ENCODE results near the gene FBXW7. TPM values are rescaled to one million over a fixed set of nuclear protein-coding genes. Genes with fewer than 3 reads are reported as not detected.

The FBXW7 gene
- total RNA-seq, 2 experiments from 2014 or later = 128 to 140 TPM

DNA sequence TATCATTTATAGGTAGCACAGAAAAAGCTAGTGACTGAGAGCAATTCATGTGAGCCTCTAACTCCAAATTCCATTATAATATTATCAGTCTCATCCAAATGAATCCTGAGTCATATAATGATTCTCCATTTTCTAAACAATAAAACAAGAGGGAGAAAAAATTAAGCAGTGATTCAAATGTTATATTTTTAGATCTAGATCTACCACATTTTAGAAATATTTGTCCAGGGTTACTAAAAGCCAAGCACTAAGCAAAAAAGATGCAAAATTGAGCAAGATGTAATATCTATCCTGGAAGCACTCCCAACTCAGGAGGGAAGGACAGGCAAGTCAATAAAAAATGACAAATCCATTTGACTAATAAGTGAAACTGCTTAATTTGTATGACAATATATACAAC, 172.8 kb downstream of the FBXW7 start:
- ATAC-seq (ENCODE audit: poor library complexity) = no peak
- Histone ChIP-seq H3K4me1 (ENCODE audit: insufficient read depth, low read length) (no peaks in the 10 kb centered on the region), H3K9me3 (ENCODE audit: control insufficient read depth in 1 of 2, insufficient read depth in 1 of 2, low read length in 2 of 2) (no peaks in the 10 kb centered on the region), H3K4me3 (ENCODE audit: low read length) (no peak overlapping the region), H3K27ac (ENCODE audit: low read depth in 1 of 2, low read length in 2 of 2) (no peak overlapping the region), H3K36me3 (ENCODE audit: insufficient read depth, low read length) (no peaks in the 10 kb centered on the region), H3K27me3 (ENCODE audit: control insufficient read depth in 1 of 2, insufficient read depth in 2 of 2, low read length in 2 of 2) (no peaks in the 10 kb centered on the region)
- Mint-ChIP-seq H3K4me1 (ENCODE audit: low read depth) (peaks cover 7% of the 10 kb centered on the region), H3K4me3 (no peak overlapping the region), H3K9me3 (no peaks in the 10 kb centered on the region), H3K36me3 (ENCODE audit: low read depth) (peaks cover 11% of the 10 kb centered on the region), H3K27me3 (no peaks in the 10 kb centered on the region), H3K27ac (no peak overlapping the region)
- no peak for DNase-seq
- POLR2A ChIA-PET = no interaction called here
- intact Hi-C loops (cut with DNase I, micrococcal nuclease) = no loop called here
- TF ChIP-seq, protein P1, sequence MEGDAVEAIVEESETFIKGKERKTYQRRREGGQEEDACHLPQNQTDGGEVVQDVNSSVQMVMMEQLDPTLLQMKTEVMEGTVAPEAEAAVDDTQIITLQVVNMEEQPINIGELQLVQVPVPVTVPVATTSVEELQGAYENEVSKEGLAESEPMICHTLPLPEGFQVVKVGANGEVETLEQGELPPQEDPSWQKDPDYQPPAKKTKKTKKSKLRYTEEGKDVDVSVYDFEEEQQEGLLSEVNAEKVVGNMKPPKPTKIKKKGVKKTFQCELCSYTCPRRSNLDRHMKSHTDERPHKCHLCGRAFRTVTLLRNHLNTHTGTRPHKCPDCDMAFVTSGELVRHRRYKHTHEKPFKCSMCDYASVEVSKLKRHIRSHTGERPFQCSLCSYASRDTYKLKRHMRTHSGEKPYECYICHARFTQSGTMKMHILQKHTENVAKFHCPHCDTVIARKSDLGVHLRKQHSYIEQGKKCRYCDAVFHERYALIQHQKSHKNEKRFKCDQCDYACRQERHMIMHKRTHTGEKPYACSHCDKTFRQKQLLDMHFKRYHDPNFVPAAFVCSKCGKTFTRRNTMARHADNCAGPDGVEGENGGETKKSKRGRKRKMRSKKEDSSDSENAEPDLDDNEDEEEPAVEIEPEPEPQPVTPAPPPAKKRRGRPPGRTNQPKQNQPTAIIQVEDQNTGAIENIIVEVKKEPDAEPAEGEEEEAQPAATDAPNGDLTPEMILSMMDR (IDR thresholded peaks at IDR 0.05) = no peak
- CTCF ChIA-PET = no interaction called here

DNA sequence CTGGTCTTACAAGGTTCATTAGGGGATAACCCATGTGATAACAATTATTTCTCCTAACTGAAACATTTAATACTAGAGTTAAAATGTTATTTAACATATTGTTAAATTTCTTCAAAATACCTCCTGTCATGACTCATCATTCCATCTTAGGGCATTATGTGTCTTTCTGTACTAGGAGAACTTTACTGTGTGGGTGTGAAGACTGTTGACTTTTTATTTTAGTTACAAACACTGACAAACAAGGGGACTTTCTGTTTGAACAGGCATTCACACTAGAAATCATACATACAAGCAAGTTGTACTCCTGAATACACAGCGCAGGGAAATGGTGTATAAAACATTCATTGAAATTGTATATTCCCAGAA, 175.9 kb downstream of the FBXW7 start:
- Histone ChIP-seq H3K4me1 (ENCODE audit: insufficient read depth, low read length) (no peaks in the 10 kb centered on the region), H3K4me3 (ENCODE audit: low read length) (no peak overlapping the region), H3K27me3 (ENCODE audit: control insufficient read depth in 1 of 2, insufficient read depth in 2 of 2, low read length in 2 of 2) (no peaks in the 10 kb centered on the region), H3K27ac (ENCODE audit: low read depth in 1 of 2, low read length in 2 of 2) (no peak overlapping the region), H3K36me3 (ENCODE audit: insufficient read depth, low read length) (no peaks in the 10 kb centered on the region), H3K9me3 (ENCODE audit: control insufficient read depth in 1 of 2, insufficient read depth in 1 of 2, low read length in 2 of 2) (no peaks in the 10 kb centered on the region)
- peaks cover 7% of the 10 kb centered on the region for H3K4me1 Mint-ChIP-seq (ENCODE audit: low read depth)
- no peak for DNase-seq
- peaks cover 3% of the 10 kb centered on the region for H3K36me3 Mint-ChIP-seq (ENCODE audit: low read depth)
- ChIA-PET POLR2A (no interaction called here), CTCF (no interaction called here)
- intact Hi-C loops (cut with DNase I, micrococcal nuclease) = no loop called here
- no peak overlapping the region for H3K27ac Mint-ChIP-seq
- TF ChIP-seq, protein P1 (IDR thresholded peaks at IDR 0.05) = no peak
- H3K4me3 Mint-ChIP-seq = no peak overlapping the region
- H3K27me3 Mint-ChIP-seq = no peaks in the 10 kb centered on the region
- no peak for ATAC-seq (ENCODE audit: poor library complexity)
- H3K9me3 Mint-ChIP-seq = no peaks in the 10 kb centered on the region

DNA sequence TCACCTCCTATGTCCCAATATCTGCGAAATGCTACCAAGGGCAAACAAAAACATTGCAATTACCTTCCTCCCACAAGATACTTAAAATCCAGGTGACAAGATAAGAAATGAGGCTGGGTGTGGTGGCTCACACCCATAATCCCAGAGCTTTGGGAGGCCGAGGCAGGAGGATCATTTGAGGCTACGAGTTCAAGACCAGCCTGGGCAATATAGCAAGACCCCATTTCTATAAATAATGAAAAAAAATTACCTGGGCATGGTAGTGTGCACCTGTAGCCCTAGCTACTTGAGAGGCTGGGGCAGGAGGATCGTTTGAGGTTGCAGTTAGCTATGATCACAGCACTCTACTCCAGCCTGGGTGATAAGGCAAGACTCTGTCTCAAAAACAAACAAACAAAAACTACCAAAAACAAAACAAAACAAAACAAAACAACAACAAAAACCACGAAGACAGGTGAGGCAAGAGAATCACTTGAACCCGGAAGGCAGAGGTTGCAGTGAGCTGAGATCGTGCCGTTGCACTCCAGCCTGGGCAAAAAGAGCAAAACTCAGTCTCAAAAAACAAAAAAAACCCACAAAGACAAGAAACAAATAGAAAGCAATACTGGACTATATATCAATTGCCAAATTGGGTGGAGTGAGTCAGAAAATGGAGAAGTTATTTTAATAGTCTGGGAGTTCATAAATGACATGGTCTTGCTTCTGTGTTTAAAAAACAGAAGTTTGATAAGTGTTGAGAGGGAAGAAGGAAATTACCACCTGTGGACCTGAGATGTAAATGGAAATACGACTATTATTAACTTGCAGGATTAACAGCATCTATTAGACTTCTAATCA, 176.5 kb downstream of the FBXW7 start:
- Histone ChIP-seq H3K36me3 (ENCODE audit: insufficient read depth, low read length) (no peaks in the 10 kb centered on the region), H3K27ac (ENCODE audit: low read depth in 1 of 2, low read length in 2 of 2) (no peak overlapping the region), H3K27me3 (ENCODE audit: control insufficient read depth in 1 of 2, insufficient read depth in 2 of 2, low read length in 2 of 2) (no peaks in the 10 kb centered on the region), H3K9me3 (ENCODE audit: control insufficient read depth in 1 of 2, insufficient read depth in 1 of 2, low read length in 2 of 2) (no peaks in the 10 kb centered on the region), H3K4me1 (ENCODE audit: insufficient read depth, low read length) (no peaks in the 10 kb centered on the region), H3K4me3 (ENCODE audit: low read length) (no peak overlapping the region)
- DNase-seq (no peak), ATAC-seq (ENCODE audit: poor library complexity) (no peak)
- intact Hi-C loops (cut with DNase I, micrococcal nuclease) = loop anchor here (5.0 to 10.0 kb wide), 2 partner anchors 295 to 397 kb away; no protein-coding TSS in a partner anchor
- ChIA-PET POLR2A (interaction anchor here (0.6 kb wide), 1 partner anchor 19 kb away, joined by 3 read pairs; no protein-coding TSS in a partner anchor), CTCF (no interaction called here)
- Mint-ChIP-seq H3K27ac (no peak overlapping the region), H3K4me3 (no peak overlapping the region), H3K4me1 (ENCODE audit: low read depth) (peaks cover 12% of the 10 kb centered on the region), H3K27me3 (no peaks in the 10 kb centered on the region), H3K9me3 (no peaks in the 10 kb centered on the region), H3K36me3 (ENCODE audit: low read depth) (no peaks in the 10 kb centered on the region)
- TF ChIP-seq, protein P1 (IDR thresholded peaks at IDR 0.05) = no peak

All from CD4-positive, alpha-beta T cell (primary cell).